ENCODE data around the gene SHISAL2B.

The SHISAL2B gene

GRCh38 chr5:64758901-64759300 lies 68.6 kb downstream of the SHISAL2B start:
- Histone ChIP-seq H3K4me3 (IDR thresholded peaks at IDR 0.05; ENCODE audit: insufficient read depth, low read depth, low read length) (no peak overlapping the region), H3K9ac (no peak overlapping the region), H3K27me3 (ENCODE audit: insufficient read depth, low read depth) (no peaks in the 10 kb centered on the region), H3K4me1 (ENCODE audit: low read depth, poor library complexity, severe bottlenecking) (no peaks in the 10 kb centered on the region), H3K27ac (no peak overlapping the region), H3K36me3 (ENCODE audit: insufficient read depth) (no peaks in the 10 kb centered on the region; the same call in 1 of the 2 replicates), H2AFZ (ENCODE audit: low read depth) (no peak overlapping the region), H4K20me1 (ENCODE audit: insufficient read depth) (no peaks in the 10 kb centered on the region), H3K79me2 (ENCODE audit: insufficient read depth, low read depth) (peaks cover 2% of the 10 kb centered on the region; the same call in 1 of the 2 replicates), H3K4me2 (no peak overlapping the region)
- TF ChIP-seq CTCF (conservative IDR thresholded peaks at IDR 0.05; ENCODE audit: low read depth, low read length): no peak

GRCh38 chr5:64759960-64760660 lies 69.8 kb downstream of the SHISAL2B start:
- H3K4me3 ChIP-seq (IDR thresholded peaks at IDR 0.05; ENCODE audit: insufficient read depth, low read depth, low read length): no peak overlapping the region
- H3K27me3 ChIP-seq (ENCODE audit: insufficient read depth, low read depth): no peaks in the 10 kb centered on the region
- H3K27ac ChIP-seq: no peak overlapping the region
- TF ChIP-seq CTCF (conservative IDR thresholded peaks at IDR 0.05; ENCODE audit: low read depth, low read length): no peak
- H4K20me1 ChIP-seq (ENCODE audit: insufficient read depth): no peaks in the 10 kb centered on the region
- H2AFZ ChIP-seq (ENCODE audit: low read depth): no peak overlapping the region
- H3K4me1 ChIP-seq (ENCODE audit: low read depth, poor library complexity, severe bottlenecking): no peaks in the 10 kb centered on the region
- no peak overlapping the region for H3K4me2 ChIP-seq
- peaks cover 2% of the 10 kb centered on the region; the same call in 1 of the 2 replicates for H3K79me2 ChIP-seq (ENCODE audit: insufficient read depth, low read depth)
- no peaks in the 10 kb centered on the region for H3K36me3 ChIP-seq (ENCODE audit: insufficient read depth)
- H3K9ac ChIP-seq: no peak overlapping the region

GRCh38 chr5:64763948-64764503 lies 73.7 kb downstream of the SHISAL2B start:
- Histone ChIP-seq H3K79me2 (ENCODE audit: insufficient read depth, low read depth) (peaks cover 16% of the 10 kb centered on the region), H4K20me1 (ENCODE audit: insufficient read depth) (no peaks in the 10 kb centered on the region), H3K36me3 (ENCODE audit: insufficient read depth) (no peaks in the 10 kb centered on the region)

GRCh38 chr5:64765804-64766504 lies 75.7 kb downstream of the SHISAL2B start:
- Histone ChIP-seq H3K27ac (no peak overlapping the region), H3K4me1 (ENCODE audit: low read depth, poor library complexity, severe bottlenecking) (peaks cover 25% of the 10 kb centered on the region), H3K27me3 (ENCODE audit: insufficient read depth, low read depth) (no peaks in the 10 kb centered on the region), H2AFZ (ENCODE audit: low read depth) (no peak overlapping the region), H3K4me3 (IDR thresholded peaks at IDR 0.05; ENCODE audit: insufficient read depth, low read depth, low read length) (no peak overlapping the region), H3K36me3 (ENCODE audit: insufficient read depth) (no peaks in the 10 kb centered on the region), H4K20me1 (ENCODE audit: insufficient read depth) (no peaks in the 10 kb centered on the region), H3K79me2 (ENCODE audit: insufficient read depth, low read depth) (peaks cover 36% of the 10 kb centered on the region), H3K9ac (no peak overlapping the region), H3K4me2 (no peak overlapping the region)
- TF ChIP-seq CTCF (conservative IDR thresholded peaks at IDR 0.05; ENCODE audit: low read depth, low read length): no peak

More at GRCh38 chr5:64763948-64764503, 73.7 kb downstream of the SHISAL2B start:
- Histone ChIP-seq H3K4me2 (no peak overlapping the region), H3K9ac (no peak overlapping the region), H3K4me1 (ENCODE audit: low read depth, poor library complexity, severe bottlenecking) (peaks cover 8% of the 10 kb centered on the region), H3K27me3 (ENCODE audit: insufficient read depth, low read depth) (no peaks in the 10 kb centered on the region), H3K27ac (no peak overlapping the region), H3K4me3 (IDR thresholded peaks at IDR 0.05; ENCODE audit: insufficient read depth, low read depth, low read length) (no peak overlapping the region), H2AFZ (ENCODE audit: low read depth) (no peak overlapping the region)
- no peak for TF ChIP-seq CTCF (conservative IDR thresholded peaks at IDR 0.05; ENCODE audit: low read depth, low read length)

All from KMS-11 (cell line).